Neural cell (in vitro differentiated cells): ENCODE data around the gene S1PR4. TPM values are rescaled to one million over a fixed set of nuclear protein-coding genes. Genes with fewer than 3 reads are reported as not detected.

Experiments used
- H2AFZ ChIP-seq: fragments of 200-600, 300-800 bp; sonication (generic), shearing (Covaris generic); 2 replicates; pipeline ENCODE4 v1.6.0; 2014; ENCODE audit warnings: low read depth, mild to moderate bottlenecking, antibody characterized with exemption, low read length, moderate library complexity
- H3F3A ChIP-seq: fragments of 200-600 bp; shearing (Covaris generic); 2 replicates; pipeline ENCODE4 v1.6.1; 2016; ENCODE audit warnings: mild to moderate bottlenecking, moderate library complexity, mixed read lengths, antibody characterized with exemption, low read length; ENCODE audit not compliant: insufficient read depth, poor library complexity, severe bottlenecking
- H3K27ac ChIP-seq: fragments of 200-600, 300-800 bp; sonication (generic), shearing (Covaris generic); 2 replicates; pipeline ENCODE4 v1.5.1; 2014; ENCODE audit warnings: mild to moderate bottlenecking, low read length, moderate library complexity
- H3K27me3 ChIP-seq: fragments of 300-800, 200-600 bp; sonication (generic), shearing (Covaris generic); 2 replicates; pipeline ENCODE4 v1.6.0; 2014; ENCODE audit warnings: mild to moderate bottlenecking, low read depth, low read length, moderate library complexity; ENCODE audit not compliant: insufficient read depth
- H3K36me3 ChIP-seq: fragments of 300-800, 200-600 bp; sonication (generic), shearing (Covaris generic); 2 replicates; pipeline ENCODE4 v1.5.1; 2014; ENCODE audit warnings: mild to moderate bottlenecking, antibody characterized with exemption, low read length, moderate library complexity; ENCODE audit not compliant: insufficient read depth
- H3K4me2 ChIP-seq: fragments of 300-800, 200-600 bp; sonication (generic), shearing (Covaris generic); 2 replicates; pipeline ENCODE4 v1.6.0; 2014; ENCODE audit warnings: mild to moderate bottlenecking, low read length
- H3K4me3 ChIP-seq: fragments of 300-800, 200-600 bp; sonication (generic), shearing (Covaris generic); 2 replicates; pipeline ENCODE4 v1.5.1; 2014; ENCODE audit warnings: mild to moderate bottlenecking, low read length, moderate library complexity
- H3K79me2 ChIP-seq: fragments of 200-600 bp; shearing (Covaris generic); replicated peaks from 2 replicates; pipeline ENCODE4 v1.6.0; 2014; ENCODE audit warnings: mild to moderate bottlenecking, low read length, moderate library complexity; ENCODE audit not compliant: insufficient read depth
- H3K9ac ChIP-seq: fragments of 300-800, 200-600 bp; sonication (generic), shearing (Covaris generic); 2 replicates; pipeline ENCODE4 v1.6.1; 2016; ENCODE audit warnings: mild to moderate bottlenecking, low read length, mixed read lengths
- H3K9me2 ChIP-seq: fragments of 200-600 bp; shearing (Covaris generic); 2 replicates; pipeline ENCODE4 v1.6.1; 2016; ENCODE audit warnings: mild to moderate bottlenecking, low read length, mixed read lengths; ENCODE audit not compliant: insufficient read depth
- H3K9me3 ChIP-seq: fragments of 200-600, 300-800 bp; sonication (generic), shearing (Covaris generic); 2 replicates; pipeline ENCODE4 v1.6.1; 2016; ENCODE audit warnings: mild to moderate bottlenecking, mixed run types, low read length, moderate library complexity, mixed read lengths
- H4K20me1 ChIP-seq: fragments of 200-600 bp; shearing (Covaris generic); 2 replicates; pipeline ENCODE4 v1.6.1; 2016; ENCODE audit warnings: mild to moderate bottlenecking, mixed run types; ENCODE audit not compliant: insufficient read depth
- EP300 ChIP-seq: fragments of 450-650 bp; conservative IDR thresholded peaks from 2 replicates; pipeline ENCODE4 v1.6.1; 2014; ENCODE audit warnings: antibody characterized with exemption, mild to moderate bottlenecking, moderate library complexity; ENCODE audit not compliant: poor library complexity, severe bottlenecking
- EZH2 ChIP-seq: fragments of 200-600, 300-800 bp; shearing (Covaris generic), sonication (generic); IDR thresholded peaks from 2 replicates; pipeline ENCODE4 v1.6.1; 2014; ENCODE audit warnings: antibody characterized with exemption, low read length, borderline replicate concordance, mild to moderate bottlenecking; ENCODE audit not compliant: insufficient read depth, poor library complexity, severe bottlenecking
- MXI1 ChIP-seq: fragments of 450-650 bp; conservative IDR thresholded peaks from 2 replicates; pipeline ENCODE4 v1.6.1; 2014; ENCODE audit warnings: antibody characterized with exemption, mild to moderate bottlenecking; ENCODE audit not compliant: poor library complexity, severe bottlenecking
- POLR2AphosphoS5 ChIP-seq: IDR thresholded peaks from 2 replicates; pipeline ENCODE4 v1.6.1; 2012
- RAD21 ChIP-seq: fragments of 450-650 bp; conservative IDR thresholded peaks from 2 replicates; pipeline ENCODE4 v1.6.1; 2014; ENCODE audit warnings: antibody characterized with exemption, mild to moderate bottlenecking, moderate library complexity
- SMC3 ChIP-seq: fragments of 450-650 bp; conservative IDR thresholded peaks from 2 replicates; pipeline ENCODE4 v1.6.1; 2014; ENCODE audit warnings: antibody characterized with exemption, mild to moderate bottlenecking, moderate library complexity; ENCODE audit not compliant: poor library complexity
- TAF1 ChIP-seq: IDR thresholded peaks from 2 replicates; pipeline ENCODE4 v1.6.1; 2012; ENCODE audit warnings: low read depth
- polyA plus RNA-seq: library from polyadenylated mRNA; depleted of rRNA; stranded (reverse); fragments of >200 nt; gene quantifications from 2 replicates; pipeline ENCODE4 v1.2.3, GENCODE V29; 2014
- TF ChIP-seq, protein P1 (sequence below): IDR thresholded peaks from 2 replicates; pipeline ENCODE4 v1.6.1; 2012; ENCODE audit warnings: borderline replicate concordance
- TF ChIP-seq, protein P2 (sequence below): fragments of 450-650 bp; IDR thresholded peaks from 2 replicates; pipeline ENCODE4 v1.5.1; 2014; ENCODE audit warnings: antibody characterized with exemption, mild to moderate bottlenecking, moderate library complexity; ENCODE audit not compliant: poor library complexity, severe bottlenecking

The S1PR4 gene
- polyA plus RNA-seq, 1 donor from 2014 or later, result not detected

DNA sequence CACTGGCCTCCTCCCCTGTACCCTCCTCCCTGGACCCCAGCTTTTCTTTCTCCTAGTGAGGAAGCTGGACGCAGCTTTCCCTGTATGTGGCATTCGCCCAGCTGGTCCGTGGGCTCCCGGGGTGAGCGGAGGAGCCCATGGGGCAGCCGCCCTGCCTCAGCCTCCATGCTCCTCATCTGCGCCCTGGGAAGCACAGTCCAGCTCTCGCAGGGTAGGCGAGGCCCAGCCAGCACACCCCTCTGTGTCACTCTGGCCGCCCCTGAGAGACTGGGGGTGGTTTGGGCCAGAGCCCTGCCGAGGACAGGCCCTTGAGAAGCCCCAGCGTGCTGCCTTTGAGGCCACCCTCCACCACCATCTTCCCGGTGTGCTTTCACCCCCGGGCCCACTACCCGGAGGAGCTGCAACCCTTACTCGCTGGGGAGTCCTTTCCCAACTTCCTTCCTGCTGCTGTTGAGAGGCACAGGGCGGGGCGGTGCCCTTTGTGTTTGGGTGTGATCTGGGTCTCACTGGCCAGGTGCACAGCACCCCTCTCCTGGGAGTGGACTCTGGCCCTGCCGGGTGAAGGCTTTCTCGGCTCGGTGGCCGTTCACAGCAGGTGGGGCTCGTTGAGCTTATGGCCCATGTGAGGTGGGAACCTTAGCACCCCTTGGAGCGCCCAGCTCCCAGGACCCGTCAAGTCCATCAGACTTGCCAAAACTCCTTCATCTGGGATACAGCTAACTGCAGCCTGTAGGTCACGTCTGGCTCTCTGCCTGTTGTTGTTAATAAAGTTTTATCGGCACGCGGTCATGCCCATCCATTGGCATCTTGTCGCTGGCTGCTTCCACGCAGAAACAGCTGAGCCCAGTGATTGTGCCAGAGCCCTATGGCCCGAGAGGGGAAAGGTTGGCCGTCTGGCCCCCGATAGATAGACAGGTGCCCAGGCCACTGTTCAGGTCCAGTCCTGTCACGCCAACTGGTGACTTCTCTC is 10.3 kb downstream of the S1PR4 start:
- Histone ChIP-seq H4K20me1 (no peaks in the 10 kb centered on the region), H3K79me2 (peaks cover 10% of the 10 kb centered on the region), H3K27me3 (no peaks in the 10 kb centered on the region), H2AFZ (no peak overlapping the region), H3K9me3 (no peaks in the 10 kb centered on the region), H3K9me2 (no peaks in the 10 kb centered on the region), H3F3A (no peaks in the 10 kb centered on the region), H3K27ac (no peak overlapping the region), H3K9ac (no peak overlapping the region), H3K36me3 (no peaks in the 10 kb centered on the region), H3K4me3 (no peak overlapping the region), H3K4me2 (no peak overlapping the region)
- no peak for TF ChIP-seq SMC3
- TF ChIP-seq MXI1, result no peak
- no peak for TF ChIP-seq RAD21
- TF ChIP-seq TAF1, result no peak
- TF ChIP-seq, protein P1, sequence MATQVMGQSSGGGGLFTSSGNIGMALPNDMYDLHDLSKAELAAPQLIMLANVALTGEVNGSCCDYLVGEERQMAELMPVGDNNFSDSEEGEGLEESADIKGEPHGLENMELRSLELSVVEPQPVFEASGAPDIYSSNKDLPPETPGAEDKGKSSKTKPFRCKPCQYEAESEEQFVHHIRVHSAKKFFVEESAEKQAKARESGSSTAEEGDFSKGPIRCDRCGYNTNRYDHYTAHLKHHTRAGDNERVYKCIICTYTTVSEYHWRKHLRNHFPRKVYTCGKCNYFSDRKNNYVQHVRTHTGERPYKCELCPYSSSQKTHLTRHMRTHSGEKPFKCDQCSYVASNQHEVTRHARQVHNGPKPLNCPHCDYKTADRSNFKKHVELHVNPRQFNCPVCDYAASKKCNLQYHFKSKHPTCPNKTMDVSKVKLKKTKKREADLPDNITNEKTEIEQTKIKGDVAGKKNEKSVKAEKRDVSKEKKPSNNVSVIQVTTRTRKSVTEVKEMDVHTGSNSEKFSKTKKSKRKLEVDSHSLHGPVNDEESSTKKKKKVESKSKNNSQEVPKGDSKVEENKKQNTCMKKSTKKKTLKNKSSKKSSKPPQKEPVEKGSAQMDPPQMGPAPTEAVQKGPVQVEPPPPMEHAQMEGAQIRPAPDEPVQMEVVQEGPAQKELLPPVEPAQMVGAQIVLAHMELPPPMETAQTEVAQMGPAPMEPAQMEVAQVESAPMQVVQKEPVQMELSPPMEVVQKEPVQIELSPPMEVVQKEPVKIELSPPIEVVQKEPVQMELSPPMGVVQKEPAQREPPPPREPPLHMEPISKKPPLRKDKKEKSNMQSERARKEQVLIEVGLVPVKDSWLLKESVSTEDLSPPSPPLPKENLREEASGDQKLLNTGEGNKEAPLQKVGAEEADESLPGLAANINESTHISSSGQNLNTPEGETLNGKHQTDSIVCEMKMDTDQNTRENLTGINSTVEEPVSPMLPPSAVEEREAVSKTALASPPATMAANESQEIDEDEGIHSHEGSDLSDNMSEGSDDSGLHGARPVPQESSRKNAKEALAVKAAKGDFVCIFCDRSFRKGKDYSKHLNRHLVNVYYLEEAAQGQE, result no peak
- TF ChIP-seq, protein P2, sequence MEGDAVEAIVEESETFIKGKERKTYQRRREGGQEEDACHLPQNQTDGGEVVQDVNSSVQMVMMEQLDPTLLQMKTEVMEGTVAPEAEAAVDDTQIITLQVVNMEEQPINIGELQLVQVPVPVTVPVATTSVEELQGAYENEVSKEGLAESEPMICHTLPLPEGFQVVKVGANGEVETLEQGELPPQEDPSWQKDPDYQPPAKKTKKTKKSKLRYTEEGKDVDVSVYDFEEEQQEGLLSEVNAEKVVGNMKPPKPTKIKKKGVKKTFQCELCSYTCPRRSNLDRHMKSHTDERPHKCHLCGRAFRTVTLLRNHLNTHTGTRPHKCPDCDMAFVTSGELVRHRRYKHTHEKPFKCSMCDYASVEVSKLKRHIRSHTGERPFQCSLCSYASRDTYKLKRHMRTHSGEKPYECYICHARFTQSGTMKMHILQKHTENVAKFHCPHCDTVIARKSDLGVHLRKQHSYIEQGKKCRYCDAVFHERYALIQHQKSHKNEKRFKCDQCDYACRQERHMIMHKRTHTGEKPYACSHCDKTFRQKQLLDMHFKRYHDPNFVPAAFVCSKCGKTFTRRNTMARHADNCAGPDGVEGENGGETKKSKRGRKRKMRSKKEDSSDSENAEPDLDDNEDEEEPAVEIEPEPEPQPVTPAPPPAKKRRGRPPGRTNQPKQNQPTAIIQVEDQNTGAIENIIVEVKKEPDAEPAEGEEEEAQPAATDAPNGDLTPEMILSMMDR, result no peak
- no peak for TF ChIP-seq POLR2AphosphoS5
- no peak for TF ChIP-seq EP300
- TF ChIP-seq EZH2, result no peak

DNA sequence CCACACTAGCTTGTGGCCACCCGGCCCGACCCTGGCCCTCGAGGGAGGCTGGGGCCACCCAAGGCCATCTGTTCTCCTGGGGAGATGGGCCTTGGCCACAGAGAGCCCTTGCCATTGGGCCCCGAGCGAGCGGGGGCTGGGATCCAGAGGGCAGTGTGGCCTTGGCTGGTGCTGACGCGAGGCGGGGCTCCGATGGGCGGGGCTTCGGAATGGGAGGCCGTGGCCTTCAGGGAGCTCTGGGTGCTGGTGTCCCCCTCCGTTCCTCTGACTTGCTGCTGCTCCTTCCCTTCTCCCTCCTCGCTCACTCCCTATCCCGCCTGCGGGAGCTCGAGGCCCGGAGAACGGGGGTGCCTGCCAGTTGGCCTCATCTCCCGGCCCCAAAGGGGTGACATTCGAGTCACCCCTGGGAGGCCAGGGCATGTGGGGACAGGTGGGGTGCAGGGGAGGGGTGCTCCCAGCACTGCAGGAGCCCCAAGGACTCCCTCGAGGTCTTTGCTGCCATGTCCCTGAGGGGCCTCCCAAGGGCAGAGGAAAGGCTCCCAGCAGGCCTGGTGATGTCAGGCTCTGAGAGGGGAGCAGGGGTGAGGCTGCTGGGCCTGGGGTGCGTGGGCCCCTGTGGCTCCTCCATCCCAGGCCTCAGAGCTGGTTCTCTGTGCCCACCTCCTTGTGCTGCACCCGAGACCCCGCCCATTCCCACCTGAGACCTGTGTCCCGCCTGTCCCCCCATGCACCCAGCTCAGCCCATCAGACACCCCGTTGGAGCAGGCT is 11.3 kb downstream of the S1PR4 start:
- no peak overlapping the region for H3K4me2 ChIP-seq
- H3K36me3 ChIP-seq, result no peaks in the 10 kb centered on the region
- no peaks in the 10 kb centered on the region for H3K9me3 ChIP-seq
- no peak overlapping the region for H3K4me3 ChIP-seq
- H3K9me2 ChIP-seq, result no peaks in the 10 kb centered on the region
- H2AFZ ChIP-seq, result no peak overlapping the region
- no peaks in the 10 kb centered on the region for H3F3A ChIP-seq
- H3K79me2 ChIP-seq, result peaks cover 10% of the 10 kb centered on the region
- no peak overlapping the region for H3K9ac ChIP-seq
- H3K27ac ChIP-seq, result no peak overlapping the region
- no peak for TF ChIP-seq MXI1
- TF ChIP-seq, protein P2, result no peak
- TF ChIP-seq, protein P1, result no peak
- TF ChIP-seq EZH2, result no peak
- TF ChIP-seq EP300, result no peak
- no peaks in the 10 kb centered on the region for H3K27me3 ChIP-seq
- H4K20me1 ChIP-seq, result no peaks in the 10 kb centered on the region
